ENCODE measurements around the gene CNKSR2. TPM values are rescaled to one million over a fixed set of nuclear protein-coding genes. Genes with fewer than 3 reads are reported as not detected.

CNKSR2 gene
- total RNA-seq, 1 experiment from 2014 or later, result 11.3 TPM

DNA sequence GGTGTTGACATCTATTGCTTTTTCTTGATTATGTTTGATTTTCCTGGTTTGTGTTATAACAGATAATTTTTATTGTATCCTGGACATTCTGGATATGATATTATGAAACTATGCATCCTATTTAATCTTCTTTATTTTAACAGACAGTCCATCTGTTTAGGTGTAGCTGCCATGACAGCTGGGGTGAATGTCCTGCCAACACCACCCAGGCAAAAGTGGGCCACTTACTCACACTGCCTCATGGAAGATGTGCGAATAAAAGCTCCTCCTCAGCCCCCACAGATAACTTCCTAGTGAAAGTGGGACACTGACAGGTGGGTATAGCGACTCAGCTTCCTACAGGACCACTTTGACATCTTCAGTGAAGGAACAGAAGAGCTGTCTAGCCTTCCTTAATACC, 18.4 kb upstream of the CNKSR2 start:
- Mint-ChIP-seq H3K36me3 (peaks cover 10% of the 10 kb centered on the region), H3K4me1 (no peaks in the 10 kb centered on the region)

GRCh38 chrX:21369613-21370012, 4.6 kb upstream of the CNKSR2 start:
- ChIA-PET POLR2A (no interaction called here), CTCF (no interaction called here)
- TF ChIP-seq, protein P1, sequence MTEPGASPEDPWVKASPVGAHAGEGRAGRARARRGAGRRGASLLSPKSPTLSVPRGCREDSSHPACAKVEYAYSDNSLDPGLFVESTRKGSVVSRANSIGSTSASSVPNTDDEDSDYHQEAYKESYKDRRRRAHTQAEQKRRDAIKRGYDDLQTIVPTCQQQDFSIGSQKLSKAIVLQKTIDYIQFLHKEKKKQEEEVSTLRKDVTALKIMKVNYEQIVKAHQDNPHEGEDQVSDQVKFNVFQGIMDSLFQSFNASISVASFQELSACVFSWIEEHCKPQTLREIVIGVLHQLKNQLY (CRISPR knock-in tag; IDR thresholded peaks at IDR 0.05), result no peak
- TF ChIP-seq TCF7 (CRISPR knock-in tag; IDR thresholded peaks at IDR 0.05; ENCODE audit: low read depth), result no peak
- TF ChIP-seq, protein P2, sequence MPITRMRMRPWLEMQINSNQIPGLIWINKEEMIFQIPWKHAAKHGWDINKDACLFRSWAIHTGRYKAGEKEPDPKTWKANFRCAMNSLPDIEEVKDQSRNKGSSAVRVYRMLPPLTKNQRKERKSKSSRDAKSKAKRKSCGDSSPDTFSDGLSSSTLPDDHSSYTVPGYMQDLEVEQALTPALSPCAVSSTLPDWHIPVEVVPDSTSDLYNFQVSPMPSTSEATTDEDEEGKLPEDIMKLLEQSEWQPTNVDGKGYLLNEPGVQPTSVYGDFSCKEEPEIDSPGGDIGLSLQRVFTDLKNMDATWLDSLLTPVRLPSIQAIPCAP (CRISPR knock-in tag; IDR thresholded peaks at IDR 0.05), result no peak
- TF ChIP-seq ESRRA (CRISPR knock-in tag; IDR thresholded peaks at IDR 0.05; ENCODE audit: borderline replicate concordance), result no peak
- TF ChIP-seq ZNF396 (CRISPR knock-in tag; IDR thresholded peaks at IDR 0.05; ENCODE audit: borderline replicate concordance), result no peak
- no peak for TF ChIP-seq ZNF317 (CRISPR knock-in tag; IDR thresholded peaks at IDR 0.05; ENCODE audit: borderline replicate concordance, low read depth)
- TF ChIP-seq MYBL2 (CRISPR knock-in tag; IDR thresholded peaks at IDR 0.05), result no peak
- no peak for TF ChIP-seq ETV6 (CRISPR knock-in tag; IDR thresholded peaks at IDR 0.05)
- TF ChIP-seq IRF2 (CRISPR knock-in tag; IDR thresholded peaks at IDR 0.05; ENCODE audit: borderline replicate concordance, low read depth), result no peak
- no peak for TF ChIP-seq GRHL2 (CRISPR knock-in tag; IDR thresholded peaks at IDR 0.05; ENCODE audit: insufficient replicate concordance, severe bottlenecking)
- no peak for TF ChIP-seq OVOL2 (CRISPR knock-in tag; IDR thresholded peaks at IDR 0.05; ENCODE audit: borderline replicate concordance)
- TF ChIP-seq, protein P3, sequence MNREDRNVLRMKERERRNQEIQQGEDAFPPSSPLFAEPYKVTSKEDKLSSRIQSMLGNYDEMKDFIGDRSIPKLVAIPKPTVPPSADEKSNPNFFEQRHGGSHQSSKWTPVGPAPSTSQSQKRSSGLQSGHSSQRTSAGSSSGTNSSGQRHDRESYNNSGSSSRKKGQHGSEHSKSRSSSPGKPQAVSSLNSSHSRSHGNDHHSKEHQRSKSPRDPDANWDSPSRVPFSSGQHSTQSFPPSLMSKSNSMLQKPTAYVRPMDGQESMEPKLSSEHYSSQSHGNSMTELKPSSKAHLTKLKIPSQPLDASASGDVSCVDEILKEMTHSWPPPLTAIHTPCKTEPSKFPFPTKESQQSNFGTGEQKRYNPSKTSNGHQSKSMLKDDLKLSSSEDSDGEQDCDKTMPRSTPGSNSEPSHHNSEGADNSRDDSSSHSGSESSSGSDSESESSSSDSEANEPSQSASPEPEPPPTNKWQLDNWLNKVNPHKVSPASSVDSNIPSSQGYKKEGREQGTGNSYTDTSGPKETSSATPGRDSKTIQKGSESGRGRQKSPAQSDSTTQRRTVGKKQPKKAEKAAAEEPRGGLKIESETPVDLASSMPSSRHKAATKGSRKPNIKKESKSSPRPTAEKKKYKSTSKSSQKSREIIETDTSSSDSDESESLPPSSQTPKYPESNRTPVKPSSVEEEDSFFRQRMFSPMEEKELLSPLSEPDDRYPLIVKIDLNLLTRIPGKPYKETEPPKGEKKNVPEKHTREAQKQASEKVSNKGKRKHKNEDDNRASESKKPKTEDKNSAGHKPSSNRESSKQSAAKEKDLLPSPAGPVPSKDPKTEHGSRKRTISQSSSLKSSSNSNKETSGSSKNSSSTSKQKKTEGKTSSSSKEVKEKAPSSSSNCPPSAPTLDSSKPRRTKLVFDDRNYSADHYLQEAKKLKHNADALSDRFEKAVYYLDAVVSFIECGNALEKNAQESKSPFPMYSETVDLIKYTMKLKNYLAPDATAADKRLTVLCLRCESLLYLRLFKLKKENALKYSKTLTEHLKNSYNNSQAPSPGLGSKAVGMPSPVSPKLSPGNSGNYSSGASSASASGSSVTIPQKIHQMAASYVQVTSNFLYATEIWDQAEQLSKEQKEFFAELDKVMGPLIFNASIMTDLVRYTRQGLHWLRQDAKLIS (CRISPR knock-in tag; IDR thresholded peaks at IDR 0.05; ENCODE audit: borderline replicate concordance), result no peak
- no peak for TF ChIP-seq TEAD1 (CRISPR knock-in tag; IDR thresholded peaks at IDR 0.05)
- TF ChIP-seq E2F5 (CRISPR knock-in tag; IDR thresholded peaks at IDR 0.05), result no peak
- Mint-ChIP-seq H3K36me3 (no peaks in the 10 kb centered on the region), H3K27me3 (ENCODE audit: low read depth) (peaks cover 11% of the 10 kb centered on the region), H3K27ac (no peak overlapping the region), H3K4me1 (no peaks in the 10 kb centered on the region), H3K9me3 (peaks cover 4% of the 10 kb centered on the region; the same call in 1 of the 2 replicates), H3K4me3 (no peak overlapping the region)
- ATAC-seq (no peak), DNase-seq (ENCODE audit: low spot score) (no peak)

More for the DNA sequence above, 18.4 kb upstream of the CNKSR2 start:
- POLR2A ChIA-PET, result no interaction called here
- no peak for ATAC-seq
- no peak for DNase-seq (ENCODE audit: low spot score)
- no peak overlapping the region for H3K27ac Mint-ChIP-seq
- H3K4me3 Mint-ChIP-seq, result no peak overlapping the region
- no peaks in the 10 kb centered on the region for H3K27me3 Mint-ChIP-seq (ENCODE audit: low read depth)
- TF ChIP-seq TEAD1 (CRISPR knock-in tag; IDR thresholded peaks at IDR 0.05) (no peak), ELF4 (CRISPR knock-in tag; IDR thresholded peaks at IDR 0.05; ENCODE audit: low read depth) (no peak), OVOL2 (CRISPR knock-in tag; IDR thresholded peaks at IDR 0.05; ENCODE audit: borderline replicate concordance) (no peak), KAT7 (CRISPR knock-in tag; IDR thresholded peaks at IDR 0.05; ENCODE audit: borderline replicate concordance) (no peak), CREB1 (CRISPR knock-in tag; IDR thresholded peaks at IDR 0.05) (no peak)
- TF ChIP-seq, protein P4, sequence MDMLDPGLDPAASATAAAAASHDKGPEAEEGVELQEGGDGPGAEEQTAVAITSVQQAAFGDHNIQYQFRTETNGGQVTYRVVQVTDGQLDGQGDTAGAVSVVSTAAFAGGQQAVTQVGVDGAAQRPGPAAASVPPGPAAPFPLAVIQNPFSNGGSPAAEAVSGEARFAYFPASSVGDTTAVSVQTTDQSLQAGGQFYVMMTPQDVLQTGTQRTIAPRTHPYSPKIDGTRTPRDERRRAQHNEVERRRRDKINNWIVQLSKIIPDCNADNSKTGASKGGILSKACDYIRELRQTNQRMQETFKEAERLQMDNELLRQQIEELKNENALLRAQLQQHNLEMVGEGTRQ (CRISPR knock-in tag; IDR thresholded peaks at IDR 0.05), result no peak
- TF ChIP-seq, protein P5, sequence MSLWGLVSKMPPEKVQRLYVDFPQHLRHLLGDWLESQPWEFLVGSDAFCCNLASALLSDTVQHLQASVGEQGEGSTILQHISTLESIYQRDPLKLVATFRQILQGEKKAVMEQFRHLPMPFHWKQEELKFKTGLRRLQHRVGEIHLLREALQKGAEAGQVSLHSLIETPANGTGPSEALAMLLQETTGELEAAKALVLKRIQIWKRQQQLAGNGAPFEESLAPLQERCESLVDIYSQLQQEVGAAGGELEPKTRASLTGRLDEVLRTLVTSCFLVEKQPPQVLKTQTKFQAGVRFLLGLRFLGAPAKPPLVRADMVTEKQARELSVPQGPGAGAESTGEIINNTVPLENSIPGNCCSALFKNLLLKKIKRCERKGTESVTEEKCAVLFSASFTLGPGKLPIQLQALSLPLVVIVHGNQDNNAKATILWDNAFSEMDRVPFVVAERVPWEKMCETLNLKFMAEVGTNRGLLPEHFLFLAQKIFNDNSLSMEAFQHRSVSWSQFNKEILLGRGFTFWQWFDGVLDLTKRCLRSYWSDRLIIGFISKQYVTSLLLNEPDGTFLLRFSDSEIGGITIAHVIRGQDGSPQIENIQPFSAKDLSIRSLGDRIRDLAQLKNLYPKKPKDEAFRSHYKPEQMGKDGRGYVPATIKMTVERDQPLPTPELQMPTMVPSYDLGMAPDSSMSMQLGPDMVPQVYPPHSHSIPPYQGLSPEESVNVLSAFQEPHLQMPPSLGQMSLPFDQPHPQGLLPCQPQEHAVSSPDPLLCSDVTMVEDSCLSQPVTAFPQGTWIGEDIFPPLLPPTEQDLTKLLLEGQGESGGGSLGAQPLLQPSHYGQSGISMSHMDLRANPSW (CRISPR knock-in tag; conservative IDR thresholded peaks at IDR 0.05; ENCODE audit: low read depth), result no peak
- CTCF ChIA-PET, result no interaction called here
- peaks cover 22% of the 10 kb centered on the region for H3K9me3 Mint-ChIP-seq

Data from WTC11 (cell line).